Common myeloid progenitor, CD34-positive (primary cell): ENCODE data around the gene TADA1.
"Not testable (repeated sequence)": the region's sequence is repeated elsewhere in the genome, so short reads cannot be mapped to it uniquely, and the experiment has no call there.

Experiments used
- CTCF ChIA-PET: fragments of 350-600 bp; sonication (Branson Sonifier 250); formaldehyde crosslinking; loops from one replicate; lab custom pipeline; 2021; ENCODE audit warnings: antibody characterized with exemption; lab: Charles Lee
- POLR2A ChIA-PET: fragments of 350-600 bp; sonication (Branson Sonifier 250); formaldehyde crosslinking; loops from one replicate; lab custom pipeline; 2021; ENCODE audit warnings: antibody characterized with exemption; lab: Charles Lee
- DNase-seq, 3 donors: peaks; one replicate each; pipeline versions ENCODE4 v3.0.0 to v3.0.0-alpha.2; 2013
- H3K27ac ChIP-seq, 2 experiments: 1 replicate in 1 of 2; 2 replicates in 1 of 2; pipeline ENCODE4 v1.7.0; 2013; ENCODE audit warnings: inconsistent platforms in 2 of 2, low read length in 2 of 2, mild to moderate bottlenecking in 2 of 2, low read depth in 1 of 2, moderate library complexity in 1 of 2; ENCODE audit not compliant: severe bottlenecking in 2 of 2, insufficient read depth in 1 of 2, poor library complexity in 1 of 2
- H3K27me3 ChIP-seq, 5 experiments: replicated peaks in 2 of 5; 1 replicate in 3 of 5; 2 replicates in 2 of 5; pipeline versions ENCODE4 v1.6.1 to v1.7.0; 2013; ENCODE audit warnings: low read length in 4 of 5, mild to moderate bottlenecking in 2 of 5, moderate library complexity in 2 of 5, inconsistent platforms in 1 of 5; ENCODE audit not compliant: insufficient read depth in 5 of 5, control insufficient read depth in 4 of 5
- H3K36me3 ChIP-seq, 4 experiments: 1 replicate in 2 of 4; 2 replicates in 2 of 4; pipeline versions ENCODE4 v1.6.1 to v1.7.0; 2013; ENCODE audit warnings: low read length in 3 of 4, control low read depth in 1 of 4, mild to moderate bottlenecking in 1 of 4; ENCODE audit not compliant: control insufficient read depth in 4 of 4, insufficient read depth in 4 of 4
- H3K4me1 ChIP-seq, 4 experiments: 1 replicate in 3 of 4; 2 replicates in 1 of 4; pipeline versions ENCODE4 v1.6.1 to v1.7.1; 2013; ENCODE audit warnings: low read length in 3 of 4, mild to moderate bottlenecking in 3 of 4, control low read depth in 1 of 4, inconsistent platforms in 1 of 4, moderate library complexity in 1 of 4; ENCODE audit not compliant: control insufficient read depth in 4 of 4, insufficient read depth in 4 of 4; ENCODE audit errors: control extremely low read depth in 1 of 4
- H3K4me3 ChIP-seq, 7 experiments: 1 replicate in 4 of 7; 2 replicates in 3 of 7; pipeline versions ENCODE4 v1.5.1 to v1.7.0; 2013; ENCODE audit warnings: mild to moderate bottlenecking in 7 of 7, low read length in 6 of 7, moderate library complexity in 6 of 7, inconsistent platforms in 2 of 7, low read depth in 2 of 7, control low read depth in 1 of 7; ENCODE audit not compliant: insufficient read depth in 4 of 7, control insufficient read depth in 1 of 7; ENCODE audit errors: extremely low read depth in 1 of 7
- H3K9me3 ChIP-seq, 5 experiments: 1 replicate in 4 of 5; 2 replicates in 1 of 5; pipeline versions ENCODE4 v1.6.1 to v1.7.1; 2013; ENCODE audit warnings: low read length in 4 of 5, mild to moderate bottlenecking in 2 of 5, inconsistent platforms in 1 of 5, low read depth in 1 of 5, moderate library complexity in 1 of 5; ENCODE audit not compliant: control insufficient read depth in 4 of 5, insufficient read depth in 2 of 5; ENCODE audit errors: control extremely low read depth in 1 of 5
- WGBS: methylation state at CpG from one replicate; pipeline ENCODE4 v1.1.5; 2013; ENCODE audit not compliant: insufficient coverage; 5-methylcytosine and 5-hydroxymethylcytosine counted together

The TADA1 gene

DNA sequence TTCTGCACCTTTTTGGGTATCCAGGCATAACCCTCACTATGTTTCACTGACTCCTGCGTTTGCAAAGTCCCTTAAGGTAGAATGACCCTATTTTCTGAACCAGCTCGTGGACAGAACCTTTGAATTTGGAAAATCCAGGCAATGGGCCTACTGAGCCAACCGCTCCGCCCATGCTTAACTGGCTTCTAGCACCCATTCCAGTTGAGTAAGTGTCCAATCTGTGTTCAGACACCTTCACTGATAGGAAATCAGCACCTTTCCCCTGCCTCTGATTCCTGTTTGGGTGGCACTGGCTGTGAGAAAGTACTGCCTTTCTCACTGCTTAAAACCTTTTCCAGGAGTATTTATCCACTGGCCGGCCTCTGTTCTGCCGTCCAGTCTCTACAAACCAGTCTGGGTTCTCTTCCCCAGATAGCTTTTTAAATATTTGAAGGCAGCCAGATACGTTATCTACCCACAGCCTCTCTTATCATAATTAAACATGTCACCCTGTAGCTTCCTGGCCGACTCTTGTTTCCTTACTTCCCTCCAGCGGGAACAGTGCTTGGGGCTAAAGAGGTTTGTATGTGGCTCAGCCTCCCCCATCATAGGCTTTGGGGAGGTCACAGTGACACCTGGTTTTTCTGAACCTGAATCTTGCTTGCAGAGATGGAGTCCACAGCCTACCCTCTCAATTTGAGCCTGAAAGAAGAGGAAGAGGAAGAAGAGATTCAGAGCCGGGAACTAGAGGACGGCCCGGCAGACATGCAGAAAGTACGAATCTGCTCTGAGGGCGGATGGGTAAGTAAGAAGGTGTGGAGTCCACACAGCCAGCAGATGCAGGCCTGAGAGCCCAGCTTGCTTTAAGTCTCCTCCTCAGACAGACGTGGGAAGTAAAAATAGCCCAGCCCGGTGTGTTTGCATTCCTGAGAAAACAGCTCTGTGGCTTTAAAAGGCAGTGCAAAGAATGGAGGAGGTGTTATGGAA lies 35.5 kb downstream of the TADA1 start:
- Histone ChIP-seq H3K27me3 (no peaks in the 10 kb centered on the region), H3K27ac (peak overlapping the region; percentile 6 to 65), H3K4me3 (peak overlapping the region; percentile 46 to 87 (median 73)), H3K36me3 (peaks cover 11 to 44% (median 37%) of the 10 kb centered on the region in 4 experiments), H3K9me3 (no peaks in the 10 kb centered on the region), H3K4me1 (peaks cover 9 to 29% (median 19%) of the 10 kb centered on the region in 4 experiments)
- POLR2A ChIA-PET, result interaction anchor here (1.6 kb wide), 1 partner anchor 10 kb away, joined by 3 read pairs; no protein-coding TSS in a partner anchor
- WGBS, result 28% methylated on average over 13 of the region's 16 CpGs
- CTCF ChIA-PET, result interaction anchor here (1.0 to 1.5 kb wide), 4 partner anchors 13 to 35 kb away, joined by 3 read pairs; partner anchors contain the start of gene TADA1
- peak; percentile 35 to 57 (median 35) for DNase-seq

DNA sequence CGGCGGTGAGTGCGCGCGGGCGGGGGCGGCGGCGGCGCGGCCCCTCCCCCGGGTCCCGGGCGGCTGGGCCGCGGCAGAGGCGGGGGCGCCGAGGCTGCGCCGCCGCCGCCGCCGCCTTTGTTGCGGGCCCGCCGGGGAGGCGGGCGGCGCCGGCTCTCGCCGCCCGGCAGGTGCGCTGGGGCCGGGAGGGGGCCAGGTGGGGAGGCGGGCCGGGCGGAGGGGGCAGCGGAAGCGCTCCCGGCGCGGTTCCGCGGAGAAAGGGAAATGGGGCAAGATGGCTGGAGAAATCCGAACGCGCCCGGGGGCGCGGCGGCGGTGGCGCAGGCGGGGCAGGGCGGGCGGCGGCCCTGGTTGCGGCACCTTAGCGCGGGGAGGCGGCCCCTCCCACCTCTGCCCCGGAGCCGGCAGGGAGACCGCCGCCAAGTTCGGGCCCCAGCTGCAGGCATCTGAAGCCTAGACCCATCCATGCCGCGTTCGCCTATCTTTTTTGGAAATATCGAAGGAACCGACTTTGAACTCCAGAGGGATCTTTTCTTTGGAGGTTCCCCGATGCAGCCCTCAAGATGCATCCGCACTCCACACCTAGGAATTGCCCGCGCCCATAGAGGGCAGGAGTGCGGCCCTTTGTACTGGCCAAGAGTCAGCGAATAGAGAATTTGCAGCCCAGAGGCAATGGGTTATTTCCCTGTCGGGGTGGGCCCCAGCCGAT lies 36.3 kb downstream of the TADA1 start:
- peaks cover 9 to 29% (median 19%) of the 10 kb centered on the region in 4 experiments for H3K4me1 ChIP-seq

GRCh38 chr1:166838766-166839599 lies 37.1 kb downstream of the TADA1 start, which contains the start of gene POGK:
Gene POGK (plus strand): TSS chr1:166839475. CDS start chr1:166840957, 1,482 bp downstream.
- Histone ChIP-seq H3K36me3 (peaks cover 11 to 31% (median 23%) of the 10 kb centered on the region in 4 experiments), H3K9me3 (no peaks in the 10 kb centered on the region), H3K27me3 (no peaks in the 10 kb centered on the region), H3K27ac (peak within 1 kb of the TSS; percentile 6 to 73), H3K4me1 (peaks cover 9 to 29% (median 19%) of the 10 kb centered on the region in 4 experiments), H3K4me3 (peak within 1 kb of the TSS; percentile 50 to 87 (median 73))
- ChIA-PET POLR2A (interaction anchor here (0.6 kb wide), 1 partner anchor 37 kb away, joined by 3 read pairs; the partner anchor contains the start of gene TADA1), CTCF (interaction anchor here (1.0 to 1.8 kb wide), 4 partner anchors 8 to 38 kb away, joined by 3 to 4 read pairs (median 4); partner anchors contain the start of gene TADA1)
- 0% methylated on average over 42 of the region's 63 CpGs for WGBS
- DNase-seq, result peak; percentile 82 to 93 (median 91)

More for the DNA sequence above, 36.3 kb downstream of the TADA1 start:
- Histone ChIP-seq H3K4me3 (peak overlapping the region; percentile 50 to 87 (median 73)), H3K27ac (peak overlapping the region; percentile 6 to 65), H3K27me3 (no peaks in the 10 kb centered on the region), H3K36me3 (peaks cover 11 to 38% (median 30%) of the 10 kb centered on the region in 4 experiments), H3K9me3 (no peaks in the 10 kb centered on the region)
- POLR2A ChIA-PET, result interaction anchor here (1.6 kb wide), 1 partner anchor 11 kb away, joined by 3 read pairs; no protein-coding TSS in a partner anchor
- CTCF ChIA-PET, result interaction anchor here (1.0 to 1.8 kb wide), 5 partner anchors 9 to 37 kb away, joined by 3 to 4 read pairs (median 3); partner anchors contain the start of gene TADA1
- peak; percentile 42 to 74 (median 64) for DNase-seq
- under 1% methylated on average over 47 of the region's 82 CpGs for whole genome bisulfite sequencing

GRCh38 chr1:166836733-166837132 lies 39.3 kb downstream of the TADA1 start:
- Histone ChIP-seq H3K4me1 (peaks cover 9 to 29% (median 19%) of the 10 kb centered on the region in 4 experiments), H3K36me3 (peaks cover 0 to 9% (median 6%) of the 10 kb centered on the region in 4 experiments), H3K27me3 (no peaks in the 10 kb centered on the region), H3K27ac (no peak overlapping the region), H3K4me3 (no peak overlapping the region), H3K9me3 (no peaks in the 10 kb centered on the region)
- ChIA-PET CTCF (no interaction called here), POLR2A (no interaction called here)
- DNase-seq, result no peak
- 100% methylated on average over 4 of the region's 4 CpGs for whole genome bisulfite sequencing

- H3K27me3 ChIP-seq, H3K4me1 ChIP-seq, H3K4me3 ChIP-seq, POLR2A ChIA-PET, H3K27ac ChIP-seq, H3K36me3 ChIP-seq, DNase-seq: not testable (repeated sequence)
- CTCF ChIA-PET, result interaction anchor here (1.1 kb wide), 1 partner anchor 8 kb away, joined by 3 read pairs; no protein-coding TSS in a partner anchor
- H3K9me3 ChIP-seq, result peaks cover 0 to 14% (median 6%) of the 10 kb centered on the region in 5 experiments
- 89% methylated on average over 1 of the region's 1 CpG for WGBS
Measured at GRCh38 chr1:166829762-166830161, 46.3 kb downstream of the TADA1 start.

DNA sequence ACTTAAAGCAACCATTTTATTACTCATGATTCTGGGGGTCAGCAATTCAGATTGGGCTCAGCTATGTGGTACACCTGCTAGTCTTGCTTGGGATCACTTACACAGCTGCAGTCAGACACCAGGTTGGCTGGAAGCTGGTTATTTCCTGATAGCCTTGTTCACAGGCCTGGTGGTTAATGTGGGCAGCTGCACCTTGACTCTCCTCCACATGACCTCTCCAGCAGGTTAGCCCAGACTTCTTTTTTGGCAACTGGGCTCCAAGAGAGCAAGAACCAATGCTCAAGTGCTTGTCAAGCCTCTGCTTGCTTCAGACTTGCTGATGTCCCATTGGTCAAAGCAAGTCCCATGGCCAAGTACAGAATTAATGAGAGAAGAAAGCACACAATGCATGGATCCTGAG lies 48.6 kb downstream of the TADA1 start:
- Histone ChIP-seq H3K36me3 (no peaks in the 10 kb centered on the region), H3K9me3 (peaks cover 0 to 14% (median 6%) of the 10 kb centered on the region in 5 experiments), H3K4me3 (no peak overlapping the region), H3K27ac (no peak overlapping the region), H3K4me1 (no peaks in the 10 kb centered on the region), H3K27me3 (no peaks in the 10 kb centered on the region)
- ChIA-PET CTCF (interaction anchor here (1.3 kb wide), 1 partner anchor 14 kb away, joined by 3 read pairs; no protein-coding TSS in a partner anchor), POLR2A (no interaction called here)
- no peak for DNase-seq
